ENCODE data around the gene B4GALT5. TPM values are rescaled to one million over a fixed set of nuclear protein-coding genes. Genes with fewer than 3 reads are reported as not detected.
"Not testable (repeated sequence)": the region's sequence is repeated elsewhere in the genome, so short reads cannot be mapped to it uniquely, and the experiment has no call there.

Gene B4GALT5
- total RNA-seq, result 46.1 TPM
- long read RNA-seq, full-length matches to known transcripts, result 15 of 43 reads
- long read RNA-seq, partial matches to known transcripts, result 1 of 43 reads
- long read RNA-seq, other reads (novel, unspliced or antisense), result 27 of 43 reads

- ATAC-seq, result peak; percentile 93
Observed at GRCh38 chr20:49713753-49714712, at the start of gene B4GALT5. TSS of gene B4GALT5 (minus strand) at chr20:49713878. CDS start at chr20:49713690, 188 bp downstream.

GRCh38 chr20:49762940-49763766, 49.5 kb upstream of the B4GALT5 start:
- no peak for TF ChIP-seq CTCF (IDR thresholded peaks at IDR 0.05)
- intact Hi-C loops (cut with DNase I), result no loop called here
- Histone ChIP-seq H3K4me1 (peaks cover 35% of the 10 kb centered on the region), H3K27me3 (no peaks in the 10 kb centered on the region), H3K4me3 (no peak overlapping the region), H3K36me3 (no peaks in the 10 kb centered on the region), H3K9me3 (no peaks in the 10 kb centered on the region), H3K27ac (no peak overlapping the region)
- ATAC-seq (no peak), DNase-seq (no peak)

More at GRCh38 chr20:49713753-49714712, at the start of gene B4GALT5:
- intact Hi-C loops (cut with DNase I), result no loop called here
- TF ChIP-seq CTCF (IDR thresholded peaks at IDR 0.05), result no peak
- Histone ChIP-seq H3K27ac (peak within 1 kb of the TSS; percentile 95), H3K27me3 (no peaks in the 10 kb centered on the region), H3K4me3 (peak within 1 kb of the TSS; percentile 91), H3K4me1 (peaks cover 33% of the 10 kb centered on the region), H3K36me3 (no peaks in the 10 kb centered on the region), H3K9me3 (no peaks in the 10 kb centered on the region)
- peak; percentile 87 for DNase-seq

GRCh38 chr20:49761888-49762287, 48.2 kb upstream of the B4GALT5 start:
- ATAC-seq; intact Hi-C loops (cut with DNase I); H3K27ac ChIP-seq; H3K36me3 ChIP-seq; DNase-seq; H3K27me3 ChIP-seq; H3K9me3 ChIP-seq; H3K4me3 ChIP-seq: not testable (repeated sequence)
- H3K4me1 ChIP-seq, result peaks cover 23% of the 10 kb centered on the region

GRCh38 chr20:49759266-49759950, 45.7 kb upstream of the B4GALT5 start:
- no peak for TF ChIP-seq CTCF (IDR thresholded peaks at IDR 0.05)
- no peak overlapping the region for H3K27ac ChIP-seq
- intact Hi-C loops (cut with DNase I), result no loop called here
- ATAC-seq (no peak), DNase-seq (no peak)
- no peak overlapping the region for H3K4me3 ChIP-seq
- H3K4me1 ChIP-seq, result peaks cover 3% of the 10 kb centered on the region
- H3K27me3 ChIP-seq, result no peaks in the 10 kb centered on the region
- no peaks in the 10 kb centered on the region for H3K9me3 ChIP-seq
- H3K36me3 ChIP-seq, result no peaks in the 10 kb centered on the region

- no peak for ATAC-seq
- no peaks in the 10 kb centered on the region for H3K27me3 ChIP-seq
- H3K9me3 ChIP-seq, result no peaks in the 10 kb centered on the region
- intact Hi-C loops (cut with DNase I), result no loop called here
- H3K4me1 ChIP-seq, result peaks cover 3% of the 10 kb centered on the region
- H3K36me3 ChIP-seq, result no peaks in the 10 kb centered on the region
- DNase-seq, result no peak
- TF ChIP-seq CTCF (IDR thresholded peaks at IDR 0.05), result no peak
- H3K27ac ChIP-seq, result no peak overlapping the region
- no peak overlapping the region for H3K4me3 ChIP-seq
Observed at GRCh38 chr20:49758781-49759180, 45.1 kb upstream of the B4GALT5 start.
